Stimulated activated CD8-positive, alpha-beta memory T cell treated with anti-CD3 and anti-CD28 coated beads, Interleukin-7, amount 100 ng/mL, for 24 hours (primary cell): Measurements from ENCODE around the gene MTMR12.
"Not testable (repeated sequence)": the region's sequence is repeated elsewhere in the genome, so short reads cannot be mapped to it uniquely, and the experiment has no call there.

Source experiments
- DNase-seq: peaks from one replicate; pipeline ENCODE4 v3.0.0-alpha.2; 2020; ENCODE audit warnings: low read depth

Gene MTMR12

DNA sequence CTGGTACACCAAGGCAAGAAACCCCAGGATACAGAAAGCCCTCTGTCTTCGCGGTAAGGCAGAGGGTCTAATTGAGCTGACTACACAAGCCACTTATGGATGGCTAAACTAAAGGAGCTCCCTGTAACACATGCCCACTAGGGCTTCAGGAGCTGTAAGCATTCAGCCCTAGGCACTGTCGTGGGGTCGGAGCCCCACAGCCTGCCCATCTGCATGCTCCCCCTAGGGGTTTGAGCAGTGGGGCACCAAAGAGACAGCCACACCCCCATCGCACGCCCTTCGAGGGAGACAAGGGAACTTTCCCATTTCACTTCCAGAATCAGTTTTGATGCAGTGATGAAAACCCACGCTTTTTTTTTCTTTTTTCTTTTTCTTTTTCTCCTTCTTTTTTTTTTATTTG, 11.0 kb upstream of the MTMR12 start:
- DNase-seq, result no peak

DNA sequence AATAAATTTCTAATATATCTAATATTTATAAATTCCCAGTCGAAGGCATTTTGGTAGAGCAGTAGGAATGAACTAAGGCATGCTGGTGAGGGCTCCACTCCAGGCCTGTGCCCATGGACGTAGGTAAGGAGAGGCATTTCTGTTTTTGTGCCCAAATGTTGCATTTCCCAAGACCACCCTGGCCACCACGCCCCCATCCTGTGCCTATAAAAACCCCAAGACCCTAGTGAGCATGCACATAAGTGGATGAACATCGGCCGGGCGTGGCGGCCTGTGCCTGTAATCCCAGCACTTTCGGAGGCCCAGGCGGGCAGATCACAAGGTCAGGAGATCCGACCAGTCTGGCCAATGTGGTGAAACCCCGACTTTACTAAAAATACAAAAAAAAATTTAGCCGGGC, 10.1 kb upstream of the MTMR12 start:
- no peak for DNase-seq

DNA sequence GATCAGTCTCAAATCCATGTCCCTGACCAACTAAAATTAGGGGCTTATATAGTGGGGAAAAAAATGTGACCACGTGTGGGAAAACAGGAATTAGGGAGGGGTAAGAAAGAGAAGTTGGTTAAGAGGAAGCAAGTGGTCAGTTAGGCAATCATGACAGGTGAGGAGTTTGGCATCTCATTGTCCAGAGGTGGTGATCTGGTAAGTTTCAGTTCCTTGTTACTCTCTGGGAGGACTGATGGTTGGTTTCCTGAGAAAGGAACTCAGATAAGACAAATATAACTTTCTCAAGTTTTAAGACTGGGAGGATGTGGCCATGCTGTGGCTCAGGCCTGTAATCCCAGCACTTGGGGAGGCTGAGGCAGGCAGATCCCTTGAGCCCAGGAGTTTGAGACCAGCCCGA, 9.0 kb upstream of the MTMR12 start:
- DNase-seq, result not testable (repeated sequence)

DNA sequence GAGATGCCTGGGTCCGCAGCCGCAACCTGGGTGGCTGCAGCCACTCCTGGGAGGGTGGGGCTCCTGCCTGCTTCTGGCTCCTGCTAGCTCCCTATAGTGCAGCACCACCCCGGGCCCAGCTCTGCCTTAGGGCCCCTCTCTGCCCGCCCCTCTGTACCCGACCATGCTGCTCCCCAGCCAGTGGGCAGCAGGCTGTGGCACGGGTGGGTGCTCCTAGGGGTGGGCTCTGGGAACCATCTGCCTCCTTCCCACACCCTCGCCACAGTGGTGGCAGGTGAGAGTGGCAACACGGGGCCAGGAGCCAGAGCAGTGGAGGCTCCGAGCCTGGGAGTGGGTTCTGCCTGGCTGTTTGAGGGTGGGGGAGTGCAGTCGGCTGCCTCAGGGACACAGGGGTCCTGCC, 7.8 kb upstream of the MTMR12 start:
- no peak for DNase-seq

DNA sequence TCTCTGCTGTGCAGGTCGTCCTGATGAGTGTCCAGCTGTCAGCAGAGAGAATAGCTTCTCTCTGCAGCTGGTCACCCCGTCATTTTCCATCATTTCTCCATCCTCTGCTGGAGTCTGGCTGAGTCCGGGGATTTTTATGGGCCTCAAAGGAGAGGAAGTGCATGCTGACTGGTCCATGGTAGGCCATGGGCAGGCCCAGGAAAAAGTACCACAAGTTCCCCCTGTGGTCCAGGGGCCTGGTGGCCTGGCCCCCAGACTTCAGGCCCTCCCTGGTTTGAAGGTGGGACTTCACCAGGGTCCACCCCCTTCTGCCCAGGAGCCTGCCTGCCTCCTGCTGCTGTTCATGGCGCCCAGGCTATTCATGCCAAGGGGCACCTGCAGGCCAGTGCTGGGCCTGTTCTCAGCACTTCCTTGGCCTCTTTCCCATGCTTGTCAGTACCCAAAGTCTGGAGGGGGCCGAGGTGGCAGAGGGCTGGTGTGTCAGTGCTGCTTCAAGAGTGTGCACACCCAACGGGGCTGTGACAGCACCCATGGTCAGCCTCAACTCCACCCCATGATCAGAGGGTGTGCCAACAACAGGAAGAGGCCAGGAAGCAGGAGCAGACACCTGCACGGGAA, 7.3 kb upstream of the MTMR12 start:
- no peak for DNase-seq

DNA sequence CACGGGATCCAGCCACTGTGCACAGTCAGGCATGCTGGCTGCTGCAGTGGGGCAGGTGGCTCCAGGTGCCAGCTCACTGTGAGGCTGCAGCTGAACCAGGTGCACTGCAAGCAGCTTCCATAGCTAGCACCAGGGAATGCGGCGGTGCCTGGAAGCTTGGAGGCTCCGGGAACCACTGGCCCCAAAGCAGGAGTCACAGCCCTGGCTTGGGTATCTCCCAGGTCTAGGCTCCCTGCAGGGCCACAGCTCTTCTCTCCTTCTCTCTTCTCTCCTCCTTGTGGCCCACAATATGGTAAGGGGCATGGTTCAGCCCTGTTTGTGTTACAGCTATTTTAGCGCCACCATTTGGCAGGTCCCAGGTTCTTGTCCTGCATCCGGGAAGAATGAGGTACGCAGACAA, 6.7 kb upstream of the MTMR12 start:
- no peak for DNase-seq

DNA sequence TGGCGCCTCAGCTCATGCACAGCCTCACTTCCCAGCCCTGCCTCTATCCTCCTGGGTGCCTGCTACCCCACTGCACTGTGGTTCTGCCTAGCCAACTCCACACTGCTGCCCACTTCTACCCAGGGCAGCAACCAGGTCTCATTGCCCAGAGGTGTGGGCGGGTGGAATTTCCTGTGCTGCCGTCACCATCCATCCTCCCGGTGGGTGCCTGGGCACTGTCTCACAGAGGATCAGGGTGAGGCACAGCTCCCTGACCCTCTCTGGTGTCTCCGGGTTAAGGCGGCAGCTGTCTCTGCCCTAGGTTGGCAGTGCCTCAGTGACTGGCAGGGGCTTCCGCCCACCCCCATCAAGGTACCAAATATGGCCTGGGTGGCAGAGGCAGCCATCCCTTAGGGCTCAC, 4.3 kb upstream of the MTMR12 start:
- no peak for DNase-seq

DNA sequence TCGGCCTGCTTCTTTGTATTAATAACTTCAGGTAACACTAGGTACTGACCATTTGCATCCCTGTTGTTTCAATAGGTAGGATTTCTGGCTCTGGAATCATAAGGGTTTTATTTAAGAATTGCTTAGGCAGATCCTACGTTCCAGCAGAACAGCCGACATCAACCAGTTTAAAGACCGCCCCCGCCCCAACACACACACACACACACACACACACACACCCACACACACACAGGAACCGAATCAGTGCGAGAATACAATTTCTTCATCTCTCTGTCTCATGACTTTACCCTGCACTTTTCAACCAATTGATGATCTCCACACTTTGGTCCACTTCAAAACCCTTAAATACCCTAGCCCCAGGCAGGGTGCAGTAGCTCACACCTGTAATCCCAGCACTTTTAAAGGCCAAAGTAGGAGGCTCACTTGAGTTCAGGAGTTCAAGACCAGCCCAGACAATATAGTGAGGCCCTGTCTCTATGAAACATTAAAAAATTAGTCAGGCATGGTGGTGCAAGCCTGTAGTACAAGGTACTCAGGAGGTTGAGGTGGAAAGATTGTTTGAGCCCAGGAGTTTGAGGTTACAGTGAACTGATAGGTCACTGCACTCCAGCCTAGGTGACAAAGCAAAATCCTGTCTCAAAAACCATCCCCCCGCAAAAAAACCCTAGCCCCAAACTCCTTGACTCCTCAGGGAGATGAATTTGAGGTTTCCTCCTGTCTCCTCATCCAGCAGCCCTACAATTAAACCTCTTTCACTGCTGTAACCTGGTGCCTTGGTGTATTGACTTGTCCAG, 2.7 kb upstream of the MTMR12 start:
- DNase-seq, result no peak

DNA sequence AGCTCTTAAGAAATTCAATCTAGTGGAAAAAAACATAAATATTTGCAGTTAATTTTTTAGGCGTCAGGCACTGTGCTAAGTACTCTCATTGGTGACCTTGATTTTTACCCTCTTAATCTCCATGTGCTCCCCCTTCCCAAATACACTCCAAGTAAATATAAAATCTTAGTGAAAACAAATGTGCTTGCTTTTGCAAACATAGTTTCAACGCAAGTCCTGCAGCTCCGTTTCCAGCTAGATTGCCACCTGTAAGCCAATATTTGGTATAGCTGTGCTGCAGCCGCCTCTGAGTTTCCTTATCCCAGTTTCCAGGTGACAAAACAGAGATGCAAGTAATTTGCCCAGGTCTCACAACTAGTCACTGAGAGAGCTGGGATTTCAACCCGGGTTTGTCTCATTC, 1.9 kb upstream of the MTMR12 start:
- DNase-seq, result no peak

DNA sequence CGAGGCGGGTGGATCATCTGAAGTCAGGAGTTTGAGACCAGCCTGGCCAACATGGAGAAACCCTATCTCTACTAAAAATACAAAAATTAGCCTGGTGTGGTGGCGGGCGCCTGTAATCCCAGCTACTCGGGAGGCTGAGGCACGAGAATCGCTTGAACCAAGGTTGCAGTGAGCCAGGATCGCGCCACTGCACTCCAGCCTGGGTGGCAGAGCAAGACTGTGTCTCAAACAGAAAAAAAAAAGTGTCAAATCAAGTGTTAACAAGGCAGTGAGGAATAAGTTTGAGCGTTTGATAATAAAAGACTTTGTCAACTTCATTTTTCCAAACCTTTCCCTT, 1.4 kb upstream of the MTMR12 start:
- not testable (repeated sequence) for DNase-seq

DNA sequence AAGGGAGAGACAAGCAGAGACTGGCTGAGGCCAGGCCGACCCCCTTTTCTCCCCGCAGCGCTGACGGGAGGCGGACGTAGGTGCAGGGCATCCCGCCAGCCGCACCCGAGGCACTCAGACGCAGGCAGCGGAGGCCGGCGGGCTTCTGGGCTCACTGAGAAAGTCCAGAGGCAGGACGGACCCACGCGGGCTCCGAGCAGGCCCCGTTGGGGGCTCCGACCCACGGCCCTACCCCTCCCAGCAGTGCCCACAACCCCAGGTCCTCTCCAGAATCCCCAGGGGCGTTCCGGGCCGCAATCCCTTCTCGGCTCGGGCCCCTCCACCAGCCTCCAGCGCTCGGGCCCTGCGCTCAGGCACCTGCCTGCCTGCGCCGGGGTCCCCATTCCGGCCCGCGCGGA, 543 bp downstream of the MTMR12 start:
- no peak for DNase-seq

DNA sequence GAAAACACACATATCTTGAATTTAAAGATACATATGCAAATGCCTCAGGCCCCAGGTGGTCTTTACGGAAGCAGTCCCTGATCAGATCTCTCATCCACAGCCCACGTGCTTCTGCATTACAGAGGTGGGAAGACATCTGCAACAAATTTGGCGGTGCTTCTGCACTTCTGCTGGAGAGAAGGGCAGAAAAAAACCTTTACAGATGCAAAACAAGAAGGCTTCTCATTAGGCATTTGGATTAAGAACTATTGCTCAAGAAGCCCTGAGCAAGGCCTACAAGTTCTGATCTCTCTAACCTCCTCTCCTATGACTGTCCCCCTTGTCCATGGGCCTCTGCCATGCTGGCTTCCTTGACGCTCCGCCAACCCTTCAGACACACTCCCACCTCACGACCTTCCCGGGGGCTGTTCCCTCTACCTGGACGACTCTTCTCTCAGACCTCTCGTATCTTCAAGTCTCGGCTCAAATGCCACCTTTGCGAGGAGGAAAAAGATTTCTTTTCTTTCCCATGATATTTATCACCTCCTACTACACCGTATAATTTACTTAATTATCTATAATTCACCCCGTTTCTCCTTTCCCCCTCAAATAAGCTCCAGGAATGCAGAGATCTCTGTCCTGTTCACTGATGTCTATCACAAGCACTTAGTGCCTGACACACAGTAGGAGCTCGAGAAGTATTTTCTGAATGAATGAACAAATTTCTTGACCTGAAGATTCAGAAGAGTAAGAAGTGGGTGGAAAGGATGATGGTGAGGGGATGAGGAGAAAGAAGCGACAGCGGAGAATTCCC, 1.1 kb downstream of the MTMR12 start:
- no peak for DNase-seq

DNA sequence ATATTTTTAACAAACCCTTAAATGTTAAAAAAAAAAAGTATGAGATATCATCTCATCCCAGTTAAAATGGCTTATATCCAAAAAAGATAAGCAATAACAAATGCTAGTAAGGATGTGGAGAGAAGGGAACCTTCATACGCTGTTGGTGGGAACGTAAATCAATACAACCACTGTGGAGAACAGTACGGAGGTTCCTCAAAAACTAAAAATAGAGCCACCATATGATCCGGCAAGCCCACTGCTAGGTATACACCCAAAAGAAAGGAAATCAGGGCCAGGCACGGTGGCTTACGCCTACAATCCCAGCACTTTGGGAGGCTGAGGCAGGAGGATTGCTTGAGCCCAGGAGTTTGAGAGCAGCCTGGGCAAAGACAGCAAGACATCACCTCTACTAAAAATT, 3.0 kb downstream of the MTMR12 start:
- DNase-seq, result no peak

DNA sequence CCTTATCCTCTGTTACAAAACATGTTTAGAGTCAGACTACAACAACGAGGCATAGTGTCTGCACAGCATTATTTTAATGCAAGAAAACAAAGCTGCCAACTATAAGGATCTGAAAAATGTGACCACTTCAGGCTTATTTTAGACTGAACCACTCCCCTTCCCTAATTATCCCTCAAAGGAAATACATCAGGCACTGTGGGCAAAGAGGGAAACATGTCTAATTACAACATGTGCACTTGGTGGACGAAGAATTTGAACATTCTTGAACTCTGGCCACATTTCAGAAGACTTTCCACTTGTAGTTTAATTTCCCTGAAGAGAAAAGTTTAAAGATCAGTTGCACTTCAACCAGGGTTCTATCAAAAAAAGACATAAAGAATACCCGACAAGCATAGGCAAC, 3.8 kb downstream of the MTMR12 start:
- no peak for DNase-seq

DNA sequence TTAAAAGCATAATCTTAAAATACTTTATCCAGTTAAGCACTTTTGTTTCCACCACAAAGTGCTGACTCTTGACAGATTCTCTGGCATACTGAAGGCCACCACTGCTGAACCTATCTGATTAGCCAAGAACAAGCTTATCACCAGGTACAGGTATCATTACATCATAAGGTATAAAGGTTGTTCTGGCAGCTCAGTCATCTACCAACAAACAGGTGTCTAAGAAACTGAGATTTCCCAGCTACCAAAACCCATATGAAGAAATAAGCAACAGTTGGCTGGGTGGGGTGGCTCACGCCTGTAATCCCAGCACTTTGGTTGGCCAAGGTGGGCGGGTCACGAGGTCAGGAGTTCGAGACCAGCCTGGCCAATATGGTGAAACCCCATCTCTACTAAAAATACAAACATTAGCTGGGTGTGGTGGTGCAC, 5.0 kb downstream of the MTMR12 start:
- no peak for DNase-seq

DNA sequence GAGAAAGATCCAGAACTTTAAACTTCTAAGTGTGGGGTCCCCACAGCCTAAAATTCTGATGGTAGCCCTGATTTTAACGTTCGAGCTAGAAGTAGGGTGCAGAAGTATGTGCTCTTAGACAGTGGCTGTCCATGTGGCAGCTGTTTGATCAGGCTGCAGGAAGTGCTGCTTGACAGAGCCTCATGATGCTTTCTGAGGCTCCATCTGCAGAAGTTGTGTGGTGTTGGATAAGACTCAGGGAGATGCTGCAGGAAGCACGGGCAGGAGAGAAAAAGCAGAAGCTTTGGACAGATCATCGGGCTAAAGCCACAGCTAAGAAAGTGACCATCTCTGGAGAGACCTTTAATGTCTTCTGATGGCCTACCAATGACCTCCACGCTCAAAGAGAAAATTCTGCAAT, 8.1 kb downstream of the MTMR12 start:
- no peak for DNase-seq

DNA sequence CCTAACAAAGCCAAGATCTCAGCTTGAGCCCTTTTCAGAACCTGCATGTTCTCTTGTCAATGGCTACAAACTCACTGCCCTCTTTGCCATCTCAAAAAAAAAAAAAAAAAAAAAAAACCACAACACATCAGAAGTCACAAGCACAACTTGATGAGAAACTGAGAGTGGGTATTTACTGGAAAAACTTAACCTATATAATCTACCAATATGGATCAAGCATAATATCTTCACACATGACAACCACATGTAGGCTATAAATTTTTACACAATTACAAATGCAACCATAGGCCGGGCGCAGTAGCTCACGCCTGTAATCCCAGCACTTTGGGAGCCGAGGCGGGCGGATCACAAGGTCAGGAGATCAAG, 9.0 kb downstream of the MTMR12 start:
- no peak for DNase-seq

DNA sequence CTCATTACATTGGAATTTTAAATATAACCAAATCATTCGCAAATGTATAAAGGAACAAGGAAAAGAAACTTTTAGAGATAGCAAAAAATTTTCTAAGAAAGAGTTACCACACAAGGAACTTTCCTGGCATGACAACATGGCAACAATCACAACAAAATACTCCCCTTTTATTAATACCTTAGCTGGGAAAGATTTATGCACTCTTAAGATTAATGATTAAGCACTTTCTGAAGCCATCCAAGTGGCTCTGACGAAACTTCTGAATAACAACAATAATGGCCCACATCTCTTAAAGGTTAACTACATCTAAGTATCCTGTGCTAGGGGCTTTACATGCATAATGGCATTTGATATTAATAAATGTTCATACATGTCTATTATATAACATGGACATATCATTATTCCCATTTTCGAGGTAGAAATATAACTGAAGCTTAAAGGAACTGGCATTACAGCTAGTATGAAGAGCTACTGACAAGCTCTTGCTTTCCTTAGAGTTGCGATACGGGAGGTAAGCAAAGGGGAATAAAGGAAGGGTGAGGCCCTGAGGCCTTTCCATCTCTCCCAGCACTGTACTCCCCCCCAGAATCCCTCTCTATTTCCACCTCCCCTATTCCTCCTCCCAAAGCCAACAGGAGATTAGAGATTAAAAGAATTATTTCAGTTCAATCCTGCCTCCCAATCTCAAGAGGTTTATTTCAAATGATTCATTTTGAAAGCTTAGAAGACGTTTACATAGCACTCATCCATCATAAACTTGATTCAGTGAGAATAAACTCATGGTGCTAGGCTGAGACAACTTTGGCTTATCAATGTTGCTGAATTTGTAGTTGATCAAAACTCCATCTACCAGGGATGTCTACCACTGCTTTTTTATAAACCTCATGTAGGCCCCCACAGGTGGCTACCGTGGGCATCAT, 9.6 kb downstream of the MTMR12 start:
- DNase-seq, result no peak

DNA sequence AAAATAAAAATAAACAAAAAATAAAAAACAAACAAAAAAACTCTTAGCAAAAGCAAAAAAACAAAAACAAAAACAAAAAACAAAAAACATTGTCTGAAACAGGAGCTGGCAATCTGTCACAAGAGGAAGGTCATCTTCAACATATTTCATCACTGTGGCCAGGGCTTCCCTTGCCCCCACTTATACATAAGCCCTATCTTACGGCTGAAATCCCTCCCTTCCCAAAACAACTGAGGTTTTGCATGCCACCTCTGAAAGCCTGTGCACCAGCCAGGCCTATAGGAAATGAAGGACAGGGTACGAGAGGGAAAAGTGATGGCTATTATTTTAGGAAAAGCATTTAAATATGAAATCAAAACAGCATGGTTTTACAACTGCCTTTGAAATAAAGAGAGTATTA, 10.8 kb downstream of the MTMR12 start:
- no peak for DNase-seq

DNA sequence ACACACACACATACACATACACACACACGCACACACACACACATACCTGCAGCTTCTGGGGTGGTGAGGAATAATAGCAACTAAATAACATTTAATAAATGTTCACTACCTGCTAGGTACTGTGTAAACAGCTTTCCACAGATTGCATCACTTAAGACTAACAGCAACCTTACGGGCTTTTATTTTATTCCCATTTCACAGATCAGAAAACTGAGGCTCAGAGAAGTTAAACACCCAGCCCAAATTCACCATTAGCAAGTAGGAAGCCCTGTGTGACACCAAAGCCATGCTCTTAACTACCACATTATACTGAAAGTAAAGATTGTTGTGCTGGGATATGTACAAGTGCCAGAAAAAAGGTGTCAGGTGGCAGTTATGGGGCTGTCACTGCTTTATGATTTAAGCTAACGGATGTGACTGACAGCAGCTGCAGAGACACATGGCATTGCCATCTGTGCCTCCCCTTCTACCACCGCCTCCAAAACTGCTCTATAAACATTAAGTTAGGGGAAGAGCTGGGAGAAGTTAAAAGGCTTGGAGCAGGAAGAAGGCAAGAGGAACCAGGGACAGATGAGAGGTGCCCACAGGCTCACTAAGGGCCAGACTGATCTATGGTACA, 13.6 kb downstream of the MTMR12 start:
- no peak for DNase-seq

DNA sequence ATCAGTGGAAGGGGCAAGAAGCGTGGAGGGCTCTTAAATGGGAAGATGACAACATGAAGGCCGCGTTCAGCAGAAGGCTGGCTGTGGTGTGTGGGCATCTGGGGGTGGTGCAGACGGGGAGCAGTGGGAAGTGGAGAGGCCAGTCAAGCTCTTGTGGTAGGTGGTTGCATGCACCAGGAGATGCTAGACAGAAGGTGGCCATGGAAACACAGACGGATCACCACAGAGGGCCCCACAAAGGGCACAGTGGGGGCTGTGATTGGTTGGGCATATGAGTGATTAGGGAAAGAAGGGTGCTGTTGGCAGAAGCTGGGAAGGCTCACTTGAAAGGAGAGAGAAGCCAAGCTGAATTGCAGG, 14.7 kb downstream of the MTMR12 start:
- no peak for DNase-seq
